Measurements from ENCODE around the gene ATN1.
"Not testable (repeated sequence)": the region's sequence is repeated elsewhere in the genome, so short reads cannot be mapped to it uniquely, and the experiment has no call there.

DNA sequence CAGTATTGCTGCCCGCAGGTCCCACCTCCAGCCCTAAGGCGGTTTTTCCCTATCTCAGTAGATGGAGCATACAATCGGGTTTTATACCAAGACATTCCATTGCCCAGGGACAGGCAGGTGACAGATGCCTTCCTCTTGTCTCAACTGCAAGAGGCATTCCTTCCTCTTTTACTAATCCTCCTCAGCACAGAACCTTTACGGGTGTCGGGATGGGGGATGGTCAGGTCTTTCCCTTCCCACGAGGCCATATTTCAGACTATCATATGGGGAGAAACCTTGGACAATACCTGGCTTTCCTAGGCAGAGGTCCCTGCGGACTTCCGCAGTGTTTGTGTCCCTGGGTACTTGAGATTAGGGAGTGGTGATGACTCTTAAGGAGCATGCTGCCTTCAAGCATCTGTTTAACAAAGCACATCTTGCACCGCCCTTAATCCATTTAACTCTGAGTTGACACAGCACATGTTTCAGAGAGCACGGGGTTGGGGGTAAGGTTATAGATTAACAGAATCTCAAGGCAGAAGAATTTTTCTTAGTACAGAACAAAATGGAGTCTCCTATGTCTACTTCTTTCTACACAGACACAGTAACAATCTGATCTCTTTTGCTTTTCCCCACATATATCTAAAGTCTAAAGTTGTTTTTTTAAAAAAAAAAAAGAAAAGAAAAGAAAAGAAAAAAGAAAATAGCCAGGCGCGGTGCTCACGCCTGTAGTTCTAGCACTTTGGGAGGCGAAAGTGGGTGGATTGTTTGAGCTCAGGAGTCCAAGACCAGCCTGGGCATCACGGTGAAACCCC is 41.4 kb upstream of the ATN1 start:
- TF ChIP-seq, protein P1, sequence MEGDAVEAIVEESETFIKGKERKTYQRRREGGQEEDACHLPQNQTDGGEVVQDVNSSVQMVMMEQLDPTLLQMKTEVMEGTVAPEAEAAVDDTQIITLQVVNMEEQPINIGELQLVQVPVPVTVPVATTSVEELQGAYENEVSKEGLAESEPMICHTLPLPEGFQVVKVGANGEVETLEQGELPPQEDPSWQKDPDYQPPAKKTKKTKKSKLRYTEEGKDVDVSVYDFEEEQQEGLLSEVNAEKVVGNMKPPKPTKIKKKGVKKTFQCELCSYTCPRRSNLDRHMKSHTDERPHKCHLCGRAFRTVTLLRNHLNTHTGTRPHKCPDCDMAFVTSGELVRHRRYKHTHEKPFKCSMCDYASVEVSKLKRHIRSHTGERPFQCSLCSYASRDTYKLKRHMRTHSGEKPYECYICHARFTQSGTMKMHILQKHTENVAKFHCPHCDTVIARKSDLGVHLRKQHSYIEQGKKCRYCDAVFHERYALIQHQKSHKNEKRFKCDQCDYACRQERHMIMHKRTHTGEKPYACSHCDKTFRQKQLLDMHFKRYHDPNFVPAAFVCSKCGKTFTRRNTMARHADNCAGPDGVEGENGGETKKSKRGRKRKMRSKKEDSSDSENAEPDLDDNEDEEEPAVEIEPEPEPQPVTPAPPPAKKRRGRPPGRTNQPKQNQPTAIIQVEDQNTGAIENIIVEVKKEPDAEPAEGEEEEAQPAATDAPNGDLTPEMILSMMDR (IDR thresholded peaks at IDR 0.05) = not testable (repeated sequence)
- not testable (repeated sequence) for TF ChIP-seq POLR2A (IDR thresholded peaks at IDR 0.05)

Measured in sigmoid colon (tissue), 3 donors.